Measurements from ENCODE around the gene TRIP13.

DNA sequence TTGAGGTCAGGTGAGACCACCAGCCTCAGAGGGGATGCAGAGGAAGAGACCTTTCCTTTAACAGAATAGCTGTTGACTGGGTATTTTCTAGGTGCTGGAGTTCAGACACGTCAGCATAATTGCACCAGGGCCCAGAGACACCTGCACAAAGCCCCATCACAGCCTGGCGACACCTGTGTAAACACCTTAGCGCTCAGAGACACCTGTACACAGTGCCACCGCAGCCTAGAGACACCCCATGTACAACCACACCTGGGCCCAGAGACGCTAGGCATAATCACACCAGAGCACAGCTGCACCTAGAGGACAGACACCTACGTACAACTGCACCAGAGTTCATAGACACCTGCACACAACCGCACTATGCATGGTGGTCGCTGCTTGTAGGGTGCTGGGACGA is 1.0 kb downstream of the TRIP13 start:
- TF ChIP-seq ZNF239 (CRISPR knock-in tag; IDR thresholded peaks at IDR 0.05) (no peak), ZSCAN32 (CRISPR knock-in tag; IDR thresholded peaks at IDR 0.05) (no peak)
- TF ChIP-seq, protein P1, sequence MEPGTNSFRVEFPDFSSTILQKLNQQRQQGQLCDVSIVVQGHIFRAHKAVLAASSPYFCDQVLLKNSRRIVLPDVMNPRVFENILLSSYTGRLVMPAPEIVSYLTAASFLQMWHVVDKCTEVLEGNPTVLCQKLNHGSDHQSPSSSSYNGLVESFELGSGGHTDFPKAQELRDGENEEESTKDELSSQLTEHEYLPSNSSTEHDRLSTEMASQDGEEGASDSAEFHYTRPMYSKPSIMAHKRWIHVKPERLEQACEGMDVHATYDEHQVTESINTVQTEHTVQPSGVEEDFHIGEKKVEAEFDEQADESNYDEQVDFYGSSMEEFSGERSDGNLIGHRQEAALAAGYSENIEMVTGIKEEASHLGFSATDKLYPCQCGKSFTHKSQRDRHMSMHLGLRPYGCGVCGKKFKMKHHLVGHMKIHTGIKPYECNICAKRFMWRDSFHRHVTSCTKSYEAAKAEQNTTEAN (CRISPR knock-in tag; IDR thresholded peaks at IDR 0.05) = no peak

All from K562 (cell line).